Hematopoietic multipotent progenitor cell (in vitro differentiated cells): ENCODE measurements around the gene CSRNP3. TPM values are rescaled to one million over a fixed set of nuclear protein-coding genes. Genes with fewer than 3 reads are reported as not detected.

Experiments
- DNase-seq, 3 donors: peaks; one replicate each; pipeline ENCODE4 v3.0.0-alpha.2; 2011 to 2015; ENCODE audit warnings: low read depth in 2 of 3, low spot score in 2 of 3
- total RNA-seq: library from RNA; depleted of rRNA; stranded (reverse); fragments of >200 nt; gene quantifications from one replicate; pipeline ENCODE4 v1.2.3, GENCODE V29; 2012

Gene CSRNP3
- total RNA-seq, 1 donor = under 0.01 TPM

- DNase-seq = no peak
Observed at GRCh38 chr2:165467921-165468320, 1.6 kb upstream of the CSRNP3 start.

GRCh38 chr2:165470361-165470760 lies 863 bp downstream of the CSRNP3 start:
- DNase-seq = no peak

- peak in 1 of 3 donors; percentile 13 for DNase-seq
Observed at GRCh38 chr2:165471349-165471950, 2.0 kb downstream of the CSRNP3 start.

GRCh38 chr2:165472922-165473321 lies 3.4 kb downstream of the CSRNP3 start:
- DNase-seq = no peak

GRCh38 chr2:165474619-165475276 lies 5.2 kb downstream of the CSRNP3 start:
- no peak for DNase-seq

GRCh38 chr2:165475277-165476004 lies 5.9 kb downstream of the CSRNP3 start:
- DNase-seq = no peak

- no peak for DNase-seq
Observed at GRCh38 chr2:165479856-165480255, 10.4 kb downstream of the CSRNP3 start.

GRCh38 chr2:165494573-165494972 lies 25.1 kb downstream of the CSRNP3 start:
- DNase-seq = no peak

GRCh38 chr2:165497659-165498317 lies 28.3 kb downstream of the CSRNP3 start:
- peak in 2 of 3 donors; percentile 45 to 90 for DNase-seq

- no peak for DNase-seq
Observed at GRCh38 chr2:165499131-165499530, 29.6 kb downstream of the CSRNP3 start.

GRCh38 chr2:165500001-165500400 lies 30.5 kb downstream of the CSRNP3 start:
- DNase-seq = no peak

GRCh38 chr2:165500816-165501215 lies 31.3 kb downstream of the CSRNP3 start:
- no peak for DNase-seq

- no peak for DNase-seq
Observed at GRCh38 chr2:165505514-165505913, 36.0 kb downstream of the CSRNP3 start.

- no peak for DNase-seq
Observed at GRCh38 chr2:165508927-165509326, 39.4 kb downstream of the CSRNP3 start.

- no peak for DNase-seq
Observed at GRCh38 chr2:165513479-165513878, 44.0 kb downstream of the CSRNP3 start.

GRCh38 chr2:165518611-165519010 lies 49.1 kb downstream of the CSRNP3 start:
- no peak for DNase-seq

- no peak for DNase-seq
Observed at GRCh38 chr2:165522719-165523118, 53.2 kb downstream of the CSRNP3 start.

- no peak for DNase-seq
Observed at GRCh38 chr2:165524720-165525119, 55.2 kb downstream of the CSRNP3 start.

- DNase-seq = no peak
Observed at GRCh38 chr2:165528691-165529090, 59.2 kb downstream of the CSRNP3 start.

- no peak for DNase-seq
Observed at GRCh38 chr2:165529130-165529529, 59.6 kb downstream of the CSRNP3 start.

GRCh38 chr2:165533331-165533730 lies 63.8 kb downstream of the CSRNP3 start:
- no peak for DNase-seq
